K562 (cell line): ENCODE data around the gene AMH. TPM values are rescaled to one million over a fixed set of nuclear protein-coding genes. Genes with fewer than 3 reads are reported as not detected.

Experiments
- HDAC1 ChIP-seq, 2 experiments: fragments of 450-650 bp; IDR thresholded peaks; 2 replicates each; pipeline ENCODE4 v1.6.1; 2016 to 2017; ENCODE audit warnings: inconsistent platforms in 1 of 2, mild to moderate bottlenecking in 1 of 2, moderate library complexity in 1 of 2
- ILF3 ChIP-seq: fragments of 450-650 bp; IDR thresholded peaks from 2 replicates; pipeline ENCODE4 v1.6.1; 2018; ENCODE audit warnings: antibody characterized with exemption, mild to moderate bottlenecking, moderate library complexity, borderline replicate concordance
- NR3C1 ChIP-seq: sonication (generic); formaldehyde crosslinking; IDR thresholded peaks from 2 replicates; pipeline ENCODE4 v1.8.1; 2022; ENCODE audit warnings: missing genetic modification reagents
- POLR2AphosphoS5 ChIP-seq: IDR thresholded peaks from 2 replicates; pipeline ENCODE4 v1.6.1; 2011; ENCODE audit warnings: mild to moderate bottlenecking, low read depth, low read length, moderate library complexity; ENCODE audit not compliant: control insufficient read depth, insufficient read depth
- ZFX ChIP-seq: sonication (generic); formaldehyde crosslinking; IDR thresholded peaks from 2 replicates; pipeline ENCODE4 v1.8.0; 2022; ENCODE audit warnings: mild to moderate bottlenecking, missing genetic modification reagents, moderate library complexity
- polyA plus RNA-seq, 8 experiments: library from polyadenylated mRNA; depleted of rRNA in 4 of 8; stranded (reverse) in 5 of 8; unstranded in 3 of 8; fragments of >200 nt; fragmentation: Nextera tagmentation in 2 of 8; fragmentation: Illumina TruSeq in 1 of 8; extraction: Ambion mirVana in 2 of 8; extraction: Trizol in 1 of 8; gene quantifications; 2 replicates each; pipeline versions ENCODE4 v1.2.1 to v1.2.3, GENCODE V29; 2011 to 2014; ENCODE audit warnings: inconsistent platforms in 1 of 8, missing spikeins in 1 of 8
- total RNA-seq, 7 experiments: library from RNA; depleted of rRNA in 6 of 7; stranded (reverse); fragments of >200 nt in 6 of 7; fragmentation: Illumina TruSeq in 2 of 7; extraction: Trizol in 2 of 7; gene quantifications; 2 replicates each; pipeline versions ENCODE4 v1.2.1 to v1.2.3, GENCODE V29; 2011 to 2021; ENCODE audit warnings: low replicate concordance in 1 of 7
- TF ChIP-seq, protein P1 (sequence below): fragments of 450-650 bp; IDR thresholded peaks from 2 replicates; pipeline ENCODE4 v1.6.1; 2016; ENCODE audit warnings: low read depth
- TF ChIP-seq, protein P2 (sequence below): fragments of 250-450 bp; sonication (Bioruptor Pico); IDR thresholded peaks from 2 replicates; pipeline ENCODE4 v1.9.0; 2021; ENCODE audit warnings: mild to moderate bottlenecking, inconsistent platforms
- TF ChIP-seq, protein P3 (sequence below), 3 experiments: fragments of 200-800 bp in 1 of 3; fragments of 250-450 bp in 1 of 3; fragments of 450-650 bp in 1 of 3; sonication (Bioruptor Pico) in 1 of 3; sonication (Bioruptor generic) in 1 of 3; formaldehyde crosslinking in 1 of 3; IDR thresholded peaks; 2 replicates each; pipeline versions ENCODE4 v1.6.1 to v1.8.0; 2016 to 2022; ENCODE audit warnings: mild to moderate bottlenecking in 2 of 3, missing genetic modification characterization in 2 of 3, missing compliant biosample characterization in 1 of 3, moderate library complexity in 1 of 3

AMH gene
- total and polyA plus RNA-seq, 9 of the 15 experiments (the other 6 are each of a cell fraction or from before 2014, with no cell fraction given): 0.29 to 27.4 (median 2.6) TPM; not detected in 2

DNA sequence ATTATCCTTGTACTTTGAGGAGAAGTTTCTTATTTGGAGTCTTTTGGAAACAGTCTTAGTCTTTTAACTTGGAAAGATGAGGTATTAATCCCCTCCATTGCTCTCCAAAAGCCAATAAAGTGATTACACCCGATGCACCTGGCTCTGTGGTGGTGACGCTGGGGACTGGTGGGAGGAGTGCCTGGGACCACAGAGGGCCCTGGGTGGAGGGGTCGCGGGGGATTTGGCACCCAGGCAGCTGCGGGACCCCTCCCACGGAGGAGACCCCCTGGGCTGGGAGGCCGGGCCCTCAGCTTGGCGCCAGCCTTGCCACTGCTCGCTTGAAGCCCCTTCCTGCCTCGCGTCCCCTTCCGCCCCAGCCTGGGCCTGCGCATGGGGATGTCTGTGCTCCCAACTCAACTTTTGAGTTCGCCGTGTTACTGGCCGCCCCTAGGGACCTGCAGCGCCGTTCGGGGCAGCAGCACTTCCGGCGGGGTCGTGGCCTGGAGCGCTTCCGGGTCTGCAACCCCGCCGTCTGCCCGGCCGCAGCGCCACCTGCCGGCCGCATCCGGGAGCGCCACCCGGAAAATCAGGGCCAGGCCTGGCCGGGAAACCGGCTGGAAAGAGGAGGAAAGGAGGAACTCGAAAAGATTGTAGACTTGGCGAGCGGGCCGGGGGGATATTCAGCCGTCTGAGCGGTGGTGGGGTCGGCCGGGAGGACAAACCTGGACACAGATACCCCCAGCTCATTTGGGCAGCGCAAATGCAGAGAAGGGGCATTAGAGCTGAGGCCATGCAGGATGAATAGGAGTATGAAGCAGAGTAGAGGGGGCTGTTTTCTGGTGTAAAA lies 24.4 kb downstream of the AMH start (continued):
- TF ChIP-seq, protein P1, sequence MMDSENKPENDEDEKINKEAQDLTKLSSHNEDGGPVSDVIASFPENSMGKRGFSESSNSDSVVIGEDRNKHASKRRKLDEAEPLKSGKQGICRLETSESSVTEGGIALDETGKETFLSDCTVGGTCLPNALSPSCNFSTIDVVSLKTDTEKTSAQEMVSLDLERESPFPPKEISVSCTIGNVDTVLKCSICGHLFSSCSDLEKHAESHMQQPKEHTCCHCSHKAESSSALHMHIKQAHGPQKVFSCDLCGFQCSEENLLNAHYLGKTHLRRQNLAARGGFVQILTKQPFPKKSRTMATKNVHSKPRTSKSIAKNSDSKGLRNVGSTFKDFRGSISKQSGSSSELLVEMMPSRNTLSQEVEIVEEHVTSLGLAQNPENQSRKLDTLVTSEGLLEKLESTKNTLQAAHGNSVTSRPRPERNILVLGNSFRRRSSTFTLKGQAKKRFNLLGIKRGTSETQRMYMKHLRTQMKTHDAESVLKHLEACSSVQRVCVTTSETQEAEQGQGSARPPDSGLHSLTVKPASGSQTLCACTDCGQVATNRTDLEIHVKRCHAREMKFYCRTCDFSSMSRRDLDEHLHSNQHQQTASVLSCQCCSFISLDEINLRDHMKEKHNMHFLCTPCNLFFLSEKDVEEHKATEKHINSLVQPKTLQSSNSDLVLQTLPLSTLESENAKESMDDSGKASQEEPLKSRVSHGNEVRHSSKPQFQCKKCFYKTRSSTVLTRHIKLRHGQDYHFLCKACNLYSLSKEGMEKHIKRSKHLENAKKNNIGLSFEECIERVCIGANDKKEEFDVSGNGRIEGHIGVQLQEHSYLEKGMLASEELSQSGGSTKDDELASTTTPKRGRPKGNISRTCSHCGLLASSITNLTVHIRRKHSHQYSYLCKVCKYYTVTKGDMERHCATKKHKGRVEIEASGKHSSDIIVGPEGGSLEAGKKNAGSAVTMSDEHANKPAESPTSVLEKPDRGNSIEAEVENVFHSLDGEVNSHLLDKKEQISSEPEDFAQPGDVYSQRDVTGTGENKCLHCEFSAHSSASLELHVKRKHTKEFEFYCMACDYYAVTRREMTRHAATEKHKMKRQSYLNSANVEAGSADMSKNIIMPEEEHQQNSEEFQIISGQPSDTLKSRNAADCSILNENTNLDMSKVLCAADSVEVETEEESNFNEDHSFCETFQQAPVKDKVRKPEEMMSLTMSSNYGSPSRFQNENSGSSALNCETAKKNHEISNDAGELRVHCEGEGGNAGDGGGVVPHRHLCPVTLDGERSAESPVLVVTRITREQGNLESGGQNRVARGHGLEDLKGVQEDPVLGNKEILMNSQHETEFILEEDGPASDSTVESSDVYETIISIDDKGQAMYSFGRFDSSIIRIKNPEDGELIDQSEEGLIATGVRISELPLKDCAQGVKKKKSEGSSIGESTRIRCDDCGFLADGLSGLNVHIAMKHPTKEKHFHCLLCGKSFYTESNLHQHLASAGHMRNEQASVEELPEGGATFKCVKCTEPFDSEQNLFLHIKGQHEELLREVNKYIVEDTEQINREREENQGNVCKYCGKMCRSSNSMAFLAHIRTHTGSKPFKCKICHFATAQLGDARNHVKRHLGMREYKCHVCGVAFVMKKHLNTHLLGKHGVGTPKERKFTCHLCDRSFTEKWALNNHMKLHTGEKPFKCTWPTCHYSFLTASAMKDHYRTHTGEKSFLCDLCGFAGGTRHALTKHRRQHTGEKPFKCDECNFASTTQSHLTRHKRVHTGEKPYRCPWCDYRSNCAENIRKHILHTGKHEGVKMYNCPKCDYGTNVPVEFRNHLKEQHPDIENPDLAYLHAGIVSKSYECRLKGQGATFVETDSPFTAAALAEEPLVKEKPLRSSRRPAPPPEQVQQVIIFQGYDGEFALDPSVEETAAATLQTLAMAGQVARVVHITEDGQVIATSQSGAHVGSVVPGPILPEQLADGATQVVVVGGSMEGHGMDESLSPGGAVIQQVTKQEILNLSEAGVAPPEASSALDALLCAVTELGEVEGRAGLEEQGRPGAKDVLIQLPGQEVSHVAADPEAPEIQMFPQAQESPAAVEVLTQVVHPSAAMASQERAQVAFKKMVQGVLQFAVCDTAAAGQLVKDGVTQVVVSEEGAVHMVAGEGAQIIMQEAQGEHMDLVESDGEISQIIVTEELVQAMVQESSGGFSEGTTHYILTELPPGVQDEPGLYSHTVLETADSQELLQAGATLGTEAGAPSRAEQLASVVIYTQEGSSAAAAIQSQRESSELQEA: peak; percentile 71; the same call in 1 of the 2 replicates
- TF ChIP-seq NR3C1 (CRISPR knock-in tag) (no peak), POLR2AphosphoS5 (peak; percentile 26; the same call in 1 of the 2 replicates), HDAC1 (IDR thresholded peaks at IDR 0.05) (peak in 1 of 2 experiments; percentile 67; a peak in 1 of 4 replicates), ILF3 (no peak; the same call in 1 of the 2 replicates), ZFX (CRISPR knock-in tag) (peak; percentile 77)
- TF ChIP-seq, protein P2, sequence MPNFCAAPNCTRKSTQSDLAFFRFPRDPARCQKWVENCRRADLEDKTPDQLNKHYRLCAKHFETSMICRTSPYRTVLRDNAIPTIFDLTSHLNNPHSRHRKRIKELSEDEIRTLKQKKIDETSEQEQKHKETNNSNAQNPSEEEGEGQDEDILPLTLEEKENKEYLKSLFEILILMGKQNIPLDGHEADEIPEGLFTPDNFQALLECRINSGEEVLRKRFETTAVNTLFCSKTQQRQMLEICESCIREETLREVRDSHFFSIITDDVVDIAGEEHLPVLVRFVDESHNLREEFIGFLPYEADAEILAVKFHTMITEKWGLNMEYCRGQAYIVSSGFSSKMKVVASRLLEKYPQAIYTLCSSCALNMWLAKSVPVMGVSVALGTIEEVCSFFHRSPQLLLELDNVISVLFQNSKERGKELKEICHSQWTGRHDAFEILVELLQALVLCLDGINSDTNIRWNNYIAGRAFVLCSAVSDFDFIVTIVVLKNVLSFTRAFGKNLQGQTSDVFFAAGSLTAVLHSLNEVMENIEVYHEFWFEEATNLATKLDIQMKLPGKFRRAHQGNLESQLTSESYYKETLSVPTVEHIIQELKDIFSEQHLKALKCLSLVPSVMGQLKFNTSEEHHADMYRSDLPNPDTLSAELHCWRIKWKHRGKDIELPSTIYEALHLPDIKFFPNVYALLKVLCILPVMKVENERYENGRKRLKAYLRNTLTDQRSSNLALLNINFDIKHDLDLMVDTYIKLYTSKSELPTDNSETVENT (CRISPR knock-in tag): peak; percentile 47; the same call in 1 of the 2 replicates
- TF ChIP-seq, protein P3, sequence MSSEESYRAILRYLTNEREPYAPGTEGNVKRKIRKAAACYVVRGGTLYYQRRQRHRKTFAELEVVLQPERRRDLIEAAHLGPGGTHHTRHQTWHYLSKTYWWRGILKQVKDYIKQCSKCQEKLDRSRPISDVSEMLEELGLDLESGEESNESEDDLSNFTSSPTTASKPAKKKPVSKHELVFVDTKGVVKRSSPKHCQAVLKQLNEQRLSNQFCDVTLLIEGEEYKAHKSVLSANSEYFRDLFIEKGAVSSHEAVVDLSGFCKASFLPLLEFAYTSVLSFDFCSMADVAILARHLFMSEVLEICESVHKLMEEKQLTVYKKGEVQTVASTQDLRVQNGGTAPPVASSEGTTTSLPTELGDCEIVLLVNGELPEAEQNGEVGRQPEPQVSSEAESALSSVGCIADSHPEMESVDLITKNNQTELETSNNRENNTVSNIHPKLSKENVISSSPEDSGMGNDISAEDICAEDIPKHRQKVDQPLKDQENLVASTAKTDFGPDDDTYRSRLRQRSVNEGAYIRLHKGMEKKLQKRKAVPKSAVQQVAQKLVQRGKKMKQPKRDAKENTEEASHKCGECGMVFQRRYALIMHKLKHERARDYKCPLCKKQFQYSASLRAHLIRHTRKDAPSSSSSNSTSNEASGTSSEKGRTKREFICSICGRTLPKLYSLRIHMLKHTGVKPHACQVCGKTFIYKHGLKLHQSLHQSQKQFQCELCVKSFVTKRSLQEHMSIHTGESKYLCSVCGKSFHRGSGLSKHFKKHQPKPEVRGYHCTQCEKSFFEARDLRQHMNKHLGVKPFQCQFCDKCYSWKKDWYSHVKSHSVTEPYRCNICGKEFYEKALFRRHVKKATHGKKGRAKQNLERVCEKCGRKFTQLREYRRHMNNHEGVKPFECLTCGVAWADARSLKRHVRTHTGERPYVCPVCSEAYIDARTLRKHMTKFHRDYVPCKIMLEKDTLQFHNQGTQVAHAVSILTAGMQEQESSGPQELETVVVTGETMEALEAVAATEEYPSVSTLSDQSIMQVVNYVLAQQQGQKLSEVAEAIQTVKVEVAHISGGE (CRISPR knock-in tag; IDR thresholded peaks at IDR 0.05): peak in 2 of 3 experiments; percentile 85 to 96; a peak in 4 of 6 replicates
